HPDE6-E6E7 (cell line): ENCODE measurements around the gene TMED4.
A peak's percentile ranks its signal among the peaks of the same experiment; 100 is the strongest.
"Not testable (repeated sequence)": the region's sequence is repeated elsewhere in the genome, so short reads cannot be mapped to it uniquely, and the experiment has no call there.

Experiments used
- DNase-seq: peaks from one replicate; pipeline ENCODE4 v3.0.0; 2011; ENCODE audit warnings: missing footprints; ENCODE audit errors: extremely low spot score

Gene TMED4

GRCh38 chr7:44607141-44608068, 25.4 kb upstream of the TMED4 start:
- no peak for DNase-seq

GRCh38 chr7:44606341-44607140, 24.5 kb upstream of the TMED4 start, which contains the start of gene OGDH:
Gene OGDH, plus strand, starts transcription at chr7:44606627. Its CDS starts 17,717 bp downstream, at chr7:44624344.
- peak; percentile 98 for DNase-seq

DNA sequence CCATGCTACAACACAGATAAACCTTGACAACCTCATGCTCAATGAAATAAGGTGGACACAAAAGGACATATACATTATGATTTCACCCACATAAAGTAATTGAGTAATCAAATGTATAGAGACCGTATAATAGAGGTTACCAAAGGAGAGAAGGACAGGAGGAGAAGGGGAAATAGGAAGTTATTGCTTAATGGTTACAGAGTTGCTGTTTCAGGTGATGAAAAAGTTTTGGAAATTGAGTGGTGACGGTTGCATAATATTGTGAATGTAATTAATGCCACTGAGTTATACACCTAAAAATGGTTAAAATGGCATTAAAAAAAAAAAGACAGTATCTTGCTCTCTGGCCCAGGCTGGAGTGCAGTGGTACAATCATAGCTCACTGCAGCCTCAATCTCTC, 22.9 kb upstream of the TMED4 start:
- no peak for DNase-seq

- DNase-seq = no peak
Measured at GRCh38 chr7:44603193-44603592, 21.2 kb upstream of the TMED4 start.

GRCh38 chr7:44602576-44602910, 20.5 kb upstream of the TMED4 start:
- no peak for DNase-seq

DNA sequence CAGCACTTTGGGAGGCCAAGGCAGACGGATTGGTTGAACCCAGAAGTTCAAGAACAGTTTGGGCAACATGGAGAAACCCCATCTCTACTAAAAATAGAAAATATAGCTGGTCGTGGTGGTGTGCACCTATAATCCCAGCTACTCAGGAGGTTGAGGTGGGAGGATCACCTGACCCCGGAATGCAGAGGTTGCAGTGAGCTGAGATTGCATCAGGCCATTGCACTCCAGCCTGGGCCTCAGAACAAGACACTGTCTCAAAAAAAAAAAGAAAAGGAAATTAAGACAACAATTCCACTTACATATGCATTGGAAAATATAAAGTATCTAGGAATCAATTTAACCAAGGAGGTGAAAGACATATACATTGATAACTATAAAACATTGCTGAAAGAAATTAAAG, 17.2 kb upstream of the TMED4 start:
- no peak for DNase-seq

DNA sequence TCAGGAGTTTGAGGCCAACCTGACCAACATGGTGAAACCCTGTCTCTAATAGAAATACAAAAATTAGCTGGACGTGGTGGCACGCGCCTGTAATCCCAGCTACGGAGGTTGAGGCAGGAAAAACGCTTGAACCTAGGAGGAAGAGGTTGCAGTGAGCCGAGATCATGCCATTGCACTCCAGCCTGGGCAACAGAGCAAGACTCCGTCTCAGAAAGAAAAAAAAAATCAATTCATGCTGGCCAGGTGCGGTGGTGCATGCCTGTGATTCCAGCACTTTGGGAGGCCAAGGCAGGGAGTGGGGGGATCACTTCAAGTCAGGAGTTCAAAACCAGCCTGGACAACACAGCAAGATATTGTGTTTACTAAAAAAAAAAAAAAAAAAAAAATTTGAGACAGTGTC, 15.2 kb upstream of the TMED4 start:
- DNase-seq = not testable (repeated sequence)

GRCh38 chr7:44595934-44596635, 14.1 kb upstream of the TMED4 start:
- DNase-seq = no peak

GRCh38 chr7:44590910-44591309, 8.9 kb upstream of the TMED4 start:
- DNase-seq = no peak

DNA sequence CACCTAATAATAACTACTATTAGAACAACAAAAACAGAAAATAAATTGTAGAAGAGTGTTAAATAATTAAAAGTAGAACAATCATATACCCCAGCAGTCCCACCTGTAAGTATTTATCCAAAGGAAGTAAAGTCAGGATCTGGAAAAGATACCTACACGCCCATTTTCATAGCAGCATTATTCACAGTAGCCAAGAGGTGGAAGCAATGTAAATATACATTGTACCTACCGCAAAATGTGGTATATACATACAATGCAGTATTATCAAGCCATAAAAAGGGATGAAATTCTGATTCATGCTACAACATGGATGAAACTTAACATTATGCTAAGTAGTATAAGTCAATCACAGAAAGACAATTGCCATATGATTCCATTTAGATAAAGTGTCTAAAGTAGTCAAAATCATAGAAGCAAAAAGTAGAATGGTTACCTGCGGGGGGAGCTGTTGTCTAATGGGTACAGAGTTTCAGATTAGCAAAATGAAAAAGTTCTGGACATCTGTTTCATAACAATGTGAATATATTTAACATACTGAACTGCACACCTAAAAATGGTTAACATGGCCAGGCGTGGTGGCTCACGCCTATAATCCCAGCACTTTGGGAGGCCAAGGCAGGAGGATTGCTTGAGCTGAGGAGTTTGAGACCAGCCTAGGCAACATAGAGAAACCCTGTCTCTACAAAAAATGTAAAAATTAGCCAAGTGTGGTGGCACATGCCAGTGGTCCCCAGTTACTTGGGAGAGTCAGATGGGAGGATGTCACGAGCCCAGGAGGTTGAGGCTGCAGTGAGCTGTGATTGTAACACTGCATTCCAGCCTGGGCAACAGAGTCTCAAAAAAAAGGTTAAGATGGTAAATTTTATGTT, 6.0 kb upstream of the TMED4 start:
- no peak for DNase-seq

GRCh38 chr7:44583146-44583865, 1.3 kb upstream of the TMED4 start:
- no peak for DNase-seq

GRCh38 chr7:44580945-44581878, 819 bp downstream of the TMED4 start:
- peak; percentile 33 for DNase-seq

DNA sequence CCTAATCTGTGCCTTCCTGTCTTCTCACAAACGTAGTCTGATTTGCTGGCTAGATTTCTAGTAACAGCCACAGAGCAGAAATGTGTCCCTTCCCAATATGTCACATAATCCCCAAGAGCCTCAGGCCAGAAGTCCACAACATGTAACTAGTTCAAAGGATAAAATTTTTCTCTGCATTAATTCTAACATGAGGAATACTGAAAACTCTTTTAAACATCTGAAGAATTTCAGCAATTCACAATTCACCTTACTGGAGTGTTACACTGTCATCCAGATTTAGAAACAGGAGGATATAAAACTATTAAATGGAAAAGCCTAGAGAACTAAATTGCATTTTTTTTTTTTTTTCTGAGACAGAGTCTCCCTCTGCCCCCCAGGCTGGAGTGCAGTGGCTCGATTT, 5.8 kb downstream of the TMED4 start:
- DNase-seq = no peak

DNA sequence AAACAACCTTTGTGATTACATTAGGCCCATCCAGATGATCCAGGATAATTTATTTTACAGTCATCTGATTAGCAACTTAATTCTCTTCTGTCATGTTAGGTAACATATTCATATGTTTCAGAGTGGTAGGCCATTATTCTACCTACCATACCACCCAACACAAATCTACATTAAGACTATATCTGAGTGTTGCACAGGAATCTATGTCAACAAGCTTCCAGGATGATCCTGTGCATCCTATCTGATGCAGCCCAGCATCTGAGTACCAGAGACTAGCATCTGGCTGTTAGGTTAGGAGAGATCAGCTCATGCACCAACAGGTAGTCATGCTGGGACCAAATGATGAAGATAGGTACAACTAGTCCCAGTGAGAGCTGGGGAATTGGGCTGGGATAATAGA, 7.0 kb downstream of the TMED4 start:
- DNase-seq = no peak

GRCh38 chr7:44574287-44574872, 7.7 kb downstream of the TMED4 start:
- no peak for DNase-seq

GRCh38 chr7:44573464-44574286, 8.4 kb downstream of the TMED4 start, which contains the start of gene DDX56:
Gene DDX56, minus strand, starts transcription at chr7:44573908. Its CDS starts 13 bp downstream, at chr7:44573895.
- peak; percentile 85 for DNase-seq

- DNase-seq = no peak
Measured at GRCh38 chr7:44572771-44573170, 9.3 kb downstream of the TMED4 start.

GRCh38 chr7:44569959-44570358, 12.1 kb downstream of the TMED4 start:
- no peak for DNase-seq
